Type B pancreatic cell (in vitro differentiated cells): ENCODE data around the gene THRB. TPM values are rescaled to one million over a fixed set of nuclear protein-coding genes. Genes with fewer than 3 reads are reported as not detected.
A peak's percentile ranks its signal among the peaks of the same experiment; 100 is the strongest.

Source experiments
- DNase-seq: peaks from one replicate; pipeline ENCODE4 v3.0.0; 2021; ENCODE audit warnings: mixed read lengths; ENCODE audit not compliant: unreplicated experiment; ENCODE audit errors: extremely low spot score
- H3K27ac Mint-ChIP-seq: 2 replicates; pipeline ENCODE4 v1.8.0; 2021; ENCODE audit warnings: mild to moderate bottlenecking, mixed read lengths
- H3K27me3 Mint-ChIP-seq: 2 replicates; pipeline ENCODE4 v1.8.0; 2021; ENCODE audit warnings: mixed read lengths
- H3K36me3 Mint-ChIP-seq: 2 replicates; pipeline ENCODE4 v1.8.0; 2021; ENCODE audit warnings: mixed read lengths
- H3K4me1 Mint-ChIP-seq: one replicate; pipeline ENCODE4 v1.8.0; 2021; ENCODE audit warnings: mixed read lengths; ENCODE audit not compliant: unreplicated experiment
- H3K4me3 Mint-ChIP-seq: 2 replicates; pipeline ENCODE4 v1.8.0; 2021; ENCODE audit warnings: mild to moderate bottlenecking, mixed read lengths
- H3K9me3 Mint-ChIP-seq: 2 replicates; pipeline ENCODE4 v1.8.0; 2021; ENCODE audit warnings: mixed read lengths
- CTCF ChIP-seq: fragments of 200-600 bp; sonication (generic); conservative IDR thresholded peaks from 2 replicates; pipeline ENCODE4 v1.5.0; 2021; ENCODE audit warnings: antibody characterized with exemption, mild to moderate bottlenecking
- microRNA-seq: library from miRNA; unstranded; fragments of <30 nt; microRNA quantifications from one replicate; pipeline ENCODE4, GENCODE V29; 2020
- total RNA-seq: library from RNA; stranded (reverse); gene quantifications from 2 replicates; pipeline ENCODE4 v1.2.1, GENCODE V29; 2021; ENCODE audit warnings: low replicate concordance

Gene THRB
- total RNA-seq, 1 donor from 2014 or later = 15.6 TPM

GRCh38 chr3:24086617-24087404 is 407.8 kb downstream of the THRB start:
- peaks cover 8% of the 10 kb centered on the region for H3K27me3 Mint-ChIP-seq
- no peaks in the 10 kb centered on the region for H3K4me1 Mint-ChIP-seq
- no peak overlapping the region for H3K4me3 Mint-ChIP-seq
- H3K27ac Mint-ChIP-seq = no peak overlapping the region
- no peaks in the 10 kb centered on the region for H3K9me3 Mint-ChIP-seq
- DNase-seq = no peak
- TF ChIP-seq CTCF = no peak
- H3K36me3 Mint-ChIP-seq = no peaks in the 10 kb centered on the region

DNA sequence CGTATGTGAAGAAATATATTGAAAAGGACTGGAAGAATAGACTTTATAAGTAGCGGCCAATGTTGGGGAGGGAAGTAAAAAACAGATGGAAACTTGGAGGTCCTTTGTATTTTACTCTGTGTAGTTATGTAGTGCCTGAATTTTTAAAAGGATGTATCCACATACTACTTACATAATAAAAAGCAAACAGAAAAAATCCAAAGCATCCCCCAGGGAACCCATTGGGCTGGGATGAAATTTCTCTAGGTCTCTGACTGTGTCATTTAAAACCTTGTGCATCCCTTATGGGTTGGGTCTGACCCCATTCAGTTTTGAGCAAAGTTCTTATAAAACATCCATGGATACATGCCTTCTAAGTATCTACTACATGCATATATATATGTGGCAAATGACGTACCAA is 408.4 kb downstream of the THRB start:
- no peak for DNase-seq
- H3K4me1 Mint-ChIP-seq = no peaks in the 10 kb centered on the region
- no peak for TF ChIP-seq CTCF
- no peak overlapping the region for H3K27ac Mint-ChIP-seq
- no peaks in the 10 kb centered on the region for H3K36me3 Mint-ChIP-seq
- H3K9me3 Mint-ChIP-seq = no peaks in the 10 kb centered on the region
- peaks cover 8% of the 10 kb centered on the region for H3K27me3 Mint-ChIP-seq
- no peak overlapping the region for H3K4me3 Mint-ChIP-seq

- Mint-ChIP-seq H3K27ac (no peak overlapping the region), H3K4me1 (no peaks in the 10 kb centered on the region), H3K36me3 (no peaks in the 10 kb centered on the region), H3K4me3 (no peak overlapping the region), H3K9me3 (peaks cover 3% of the 10 kb centered on the region), H3K27me3 (no peaks in the 10 kb centered on the region)
- no peak for DNase-seq
- no peak for TF ChIP-seq CTCF
Measured at GRCh38 chr3:24072193-24072592, 422.5 kb downstream of the THRB start.

DNA sequence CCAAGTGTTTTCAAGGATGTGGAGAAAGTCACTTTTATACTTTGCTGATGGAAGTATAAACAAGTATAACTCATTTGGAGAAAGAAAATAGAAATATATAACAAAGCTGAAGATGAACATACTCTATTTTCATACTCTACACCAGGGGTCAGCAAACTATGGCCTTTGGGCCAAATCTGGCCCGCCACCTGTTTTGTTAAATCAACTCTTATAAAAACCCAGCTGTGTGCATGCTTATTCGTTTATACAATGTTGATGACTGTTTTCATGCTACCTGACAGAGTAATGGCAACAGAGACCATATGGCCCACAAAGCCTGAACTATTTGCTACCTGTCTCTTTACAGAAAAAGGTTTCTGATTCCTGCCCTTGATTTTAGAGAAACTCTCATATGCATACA is 425.6 kb downstream of the THRB start:
- no peaks in the 10 kb centered on the region for H3K36me3 Mint-ChIP-seq
- TF ChIP-seq CTCF = peak; percentile 45
- no peak overlapping the region for H3K4me3 Mint-ChIP-seq
- no peaks in the 10 kb centered on the region for H3K4me1 Mint-ChIP-seq
- no peaks in the 10 kb centered on the region for H3K9me3 Mint-ChIP-seq
- H3K27ac Mint-ChIP-seq = no peak overlapping the region
- no peak for DNase-seq
- H3K27me3 Mint-ChIP-seq = no peaks in the 10 kb centered on the region

GRCh38 chr3:24067483-24067882 is 427.2 kb downstream of the THRB start:
- no peak for TF ChIP-seq CTCF
- Mint-ChIP-seq H3K36me3 (no peaks in the 10 kb centered on the region), H3K9me3 (no peaks in the 10 kb centered on the region), H3K27ac (no peak overlapping the region), H3K27me3 (no peaks in the 10 kb centered on the region), H3K4me1 (peaks cover 6% of the 10 kb centered on the region), H3K4me3 (no peak overlapping the region)
- DNase-seq = no peak

Small RNA genes lying within 50 kb of the gene (microRNA-seq; reads per million reads assigned to microRNA genes)
- not detected for gene MIR4792
